HG02973 (cell line): ENCODE measurements around the gene HLCS.
"Not testable (repeated sequence)": the region's sequence is repeated elsewhere in the genome, so short reads cannot be mapped to it uniquely, and the experiment has no call there.

ENCODE experiments used
- ATAC-seq: cut with Tn5 transposase; IDR thresholded peaks from one replicate; pipeline ENCODE4 v1.9.1; 2021; ENCODE audit warnings: moderate library complexity; ENCODE audit not compliant: unreplicated experiment

Gene HLCS

DNA sequence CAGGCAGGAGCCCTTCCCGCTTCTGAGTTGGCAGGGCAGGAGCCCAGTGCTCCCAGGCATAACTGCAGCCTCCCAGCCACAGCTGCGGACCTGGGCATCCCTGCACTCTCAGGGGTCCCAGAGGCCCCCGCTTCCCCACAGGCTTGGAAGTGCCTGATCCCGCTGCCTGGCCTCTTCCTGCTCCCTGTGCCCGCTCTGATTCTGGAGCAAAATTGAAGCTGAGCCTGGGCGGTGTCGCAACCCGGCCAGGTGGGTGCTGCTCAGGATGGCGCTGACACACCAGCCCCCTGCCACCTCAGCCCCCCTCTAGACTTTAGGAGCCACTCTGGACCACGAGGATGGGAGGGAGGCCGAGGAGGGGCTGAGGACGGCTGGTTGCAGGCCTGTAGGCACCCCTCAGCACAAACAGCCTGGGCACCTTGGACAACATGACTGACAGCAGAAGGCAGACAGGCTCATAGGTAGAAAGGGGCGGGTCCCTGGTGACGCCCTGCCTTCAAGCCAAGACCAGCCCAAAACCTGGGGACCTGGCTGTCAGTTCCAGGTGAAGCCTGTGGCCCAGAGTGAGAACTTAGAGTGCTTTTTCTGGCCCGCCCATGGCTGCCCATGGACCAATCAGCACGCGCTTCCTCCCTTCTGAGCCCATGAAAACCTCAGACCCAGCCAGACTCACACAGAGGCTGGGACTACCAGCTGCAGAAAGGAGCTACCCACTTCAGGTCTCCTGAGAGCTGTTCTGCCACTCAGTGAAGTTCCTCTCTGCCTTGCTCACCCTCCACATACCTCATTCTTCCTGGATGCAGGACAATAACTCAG lies 7.2 kb downstream of the HLCS start:
- no peak for ATAC-seq

DNA sequence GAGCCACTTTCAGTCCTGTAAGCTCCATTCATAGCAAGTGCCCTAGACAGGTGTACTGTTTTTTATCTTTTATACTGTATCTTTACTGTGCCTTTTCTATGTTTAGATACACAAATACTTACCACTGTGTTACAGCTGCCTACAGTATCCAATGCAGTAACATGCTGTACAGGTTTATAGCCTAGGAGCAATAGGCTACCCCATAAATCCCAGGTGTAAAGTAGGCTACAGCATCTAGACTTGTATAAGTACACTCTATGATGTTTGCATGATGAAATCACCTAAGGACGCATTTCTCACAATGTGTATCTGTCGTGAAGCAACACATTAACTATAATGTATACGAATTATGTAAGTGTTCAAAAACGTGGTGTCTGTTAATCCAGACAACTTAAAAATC lies 10.7 kb downstream of the HLCS start:
- ATAC-seq, result no peak

DNA sequence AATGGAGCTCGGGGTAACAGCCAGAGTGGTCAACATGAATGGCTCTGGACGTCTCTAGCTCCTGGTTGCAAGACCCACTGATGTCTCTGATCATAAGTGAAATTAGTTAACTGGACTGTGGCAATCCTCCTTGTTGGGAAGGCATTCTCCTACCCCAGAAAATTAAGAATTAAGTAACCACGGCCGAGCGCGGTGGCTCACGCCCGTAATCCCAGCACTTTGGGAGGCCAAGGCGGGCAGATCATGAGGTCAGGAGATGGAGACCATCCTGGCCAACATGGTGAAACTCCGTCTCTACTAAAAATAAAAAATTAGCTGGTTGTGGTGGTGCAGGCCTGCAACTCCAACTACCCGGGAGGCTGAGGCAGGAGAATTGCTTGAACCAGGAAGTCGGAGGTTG lies 14.1 kb downstream of the HLCS start:
- ATAC-seq, result not testable (repeated sequence)

DNA sequence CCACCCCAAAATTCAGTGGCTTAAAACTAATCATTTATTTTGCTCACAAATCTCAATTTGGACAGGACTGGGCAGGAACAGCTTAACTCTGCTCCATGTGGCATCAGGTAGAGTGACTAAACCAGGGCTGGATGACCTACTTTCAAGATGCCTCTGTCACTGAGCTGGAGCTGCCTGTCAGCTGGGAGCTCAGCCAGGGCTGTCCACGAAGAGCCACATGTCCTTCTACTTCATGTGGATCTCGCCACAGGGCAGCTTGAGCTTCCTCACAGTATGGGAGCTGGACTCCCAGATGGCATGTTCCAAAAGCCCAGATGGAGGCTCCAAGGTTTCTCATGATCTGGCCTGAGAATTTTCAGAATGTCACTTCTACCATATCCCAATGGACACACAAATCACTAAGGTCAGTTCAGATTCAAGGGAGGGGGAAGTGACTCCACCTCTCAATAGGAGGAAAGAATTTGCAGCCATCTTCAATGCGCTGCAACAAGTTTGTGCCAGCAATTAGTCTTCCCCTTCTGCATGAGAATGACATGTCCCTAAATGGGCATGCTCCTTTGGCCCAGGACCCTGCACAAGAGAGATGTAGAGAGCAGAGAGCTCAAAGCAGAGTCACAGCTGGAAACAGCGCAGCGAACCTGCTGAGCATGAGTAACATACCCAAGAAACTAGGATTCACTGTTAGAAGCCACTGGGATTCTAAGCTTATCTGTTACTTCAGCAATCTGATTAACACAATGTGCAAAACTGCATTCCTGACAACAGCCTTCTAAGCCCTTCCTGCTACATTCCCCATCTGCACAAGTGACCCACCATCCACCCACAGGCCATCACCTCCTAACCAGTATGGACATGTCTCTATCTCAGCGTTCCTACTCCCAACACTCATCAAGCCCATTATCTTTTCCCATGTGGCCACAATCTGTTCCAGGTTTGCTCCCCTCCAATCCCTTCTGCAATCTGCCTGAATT lies 17.0 kb downstream of the HLCS start:
- no peak for ATAC-seq

DNA sequence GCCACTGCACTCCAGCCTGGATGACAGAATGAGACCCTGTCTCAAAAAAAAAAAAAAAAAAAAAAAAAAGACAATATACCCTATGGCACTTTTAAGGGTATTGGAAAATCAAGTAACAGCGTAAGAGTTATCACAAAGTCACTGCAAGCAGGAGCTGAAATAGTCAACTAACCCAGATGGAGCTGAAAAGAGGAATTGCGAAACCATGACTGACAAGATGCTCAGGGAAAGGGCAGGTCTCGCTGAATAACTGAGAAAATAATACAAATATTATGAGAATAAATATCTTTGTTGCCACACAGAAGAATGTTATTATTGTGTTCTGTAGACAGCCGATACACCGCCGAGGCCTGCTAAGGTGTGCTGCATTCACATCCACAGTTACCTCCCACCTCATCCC lies 17.8 kb downstream of the HLCS start:
- ATAC-seq, result no peak

DNA sequence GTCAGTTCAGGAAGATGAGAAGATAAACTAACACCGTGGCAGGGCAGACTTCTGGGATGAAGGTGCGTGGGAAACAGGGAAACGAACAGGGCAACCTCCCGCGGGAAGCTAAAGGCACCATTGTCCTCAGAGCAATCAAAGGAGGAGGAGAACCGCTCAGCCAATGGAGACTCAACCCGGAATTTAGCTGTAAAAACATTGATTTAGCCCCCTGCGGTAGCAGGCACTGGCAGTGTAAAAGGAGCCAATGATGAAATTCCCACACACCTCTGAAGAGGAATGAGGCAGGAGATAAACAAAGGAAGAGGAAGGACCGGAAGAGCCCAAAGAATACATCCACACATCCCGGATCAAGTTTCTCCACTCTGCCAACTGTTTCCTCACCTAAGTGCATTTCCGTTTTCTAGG lies 19.5 kb downstream of the HLCS start:
- no peak for ATAC-seq

DNA sequence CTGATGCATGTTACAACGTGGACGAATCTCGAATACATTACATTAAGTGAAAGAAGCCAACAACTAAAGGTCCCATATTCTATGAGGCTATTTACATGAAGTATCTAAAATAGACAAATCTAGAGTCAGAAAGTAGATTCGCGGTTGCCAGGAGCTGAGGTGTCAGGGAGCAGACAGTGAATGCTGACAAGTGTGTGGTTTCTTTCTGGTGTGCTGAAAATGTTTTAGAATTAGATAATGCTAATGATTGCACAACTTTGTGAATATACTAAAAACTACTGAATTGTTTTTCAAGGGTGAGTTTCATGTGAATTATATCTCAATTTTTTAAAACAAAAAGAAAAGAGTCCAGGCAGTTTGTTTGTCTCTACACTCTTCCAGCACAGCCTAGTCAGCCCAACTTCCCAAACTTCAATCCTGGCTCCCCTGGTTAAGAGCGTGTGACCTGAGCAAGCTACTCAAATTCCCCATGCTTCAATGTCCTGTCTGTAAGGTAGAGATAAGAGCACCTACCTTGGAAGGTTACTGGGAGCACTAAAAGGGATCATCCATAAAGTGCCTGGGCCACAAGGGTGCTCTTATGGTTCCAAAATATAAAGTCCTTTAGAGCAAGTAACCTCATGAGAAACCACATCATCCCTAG lies 20.9 kb downstream of the HLCS start:
- no peak for ATAC-seq

DNA sequence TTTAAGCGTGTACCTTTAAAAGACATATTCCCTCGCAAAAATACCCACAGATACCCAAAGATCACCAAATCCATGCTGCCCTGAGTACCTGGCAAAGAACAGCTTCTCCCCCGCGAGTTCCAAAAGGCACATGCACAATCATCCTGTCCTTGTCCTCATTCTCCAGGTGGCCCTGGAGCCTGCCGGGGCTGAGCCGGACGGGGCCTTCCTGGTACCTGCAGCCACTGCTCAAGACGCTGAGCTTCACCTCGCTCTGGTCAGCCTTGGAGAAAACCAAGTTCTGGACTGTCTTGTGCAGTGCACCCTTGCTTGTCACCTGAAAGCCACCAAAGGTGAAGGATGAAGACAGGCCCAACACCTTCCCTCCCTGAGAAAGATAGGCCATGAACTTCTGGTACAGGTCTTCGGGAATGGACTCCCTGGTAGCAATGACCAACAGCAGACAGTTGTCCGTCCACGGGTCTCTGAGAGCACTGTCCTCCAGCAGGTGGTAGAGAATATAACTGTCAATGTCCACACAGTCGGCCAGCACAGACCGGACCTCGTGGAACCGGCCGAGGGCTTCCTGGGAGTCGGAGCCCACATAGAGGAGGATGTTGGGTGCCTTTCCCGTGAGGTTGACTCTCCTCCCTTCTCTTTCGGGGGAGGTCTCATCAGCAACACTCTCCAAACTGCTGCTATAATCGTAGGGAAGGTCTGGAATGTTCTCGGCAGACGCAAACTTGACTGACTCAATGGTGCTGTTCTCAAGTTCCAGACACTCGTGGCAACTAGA lies 29.9 kb downstream of the HLCS start:
- no peak for ATAC-seq

DNA sequence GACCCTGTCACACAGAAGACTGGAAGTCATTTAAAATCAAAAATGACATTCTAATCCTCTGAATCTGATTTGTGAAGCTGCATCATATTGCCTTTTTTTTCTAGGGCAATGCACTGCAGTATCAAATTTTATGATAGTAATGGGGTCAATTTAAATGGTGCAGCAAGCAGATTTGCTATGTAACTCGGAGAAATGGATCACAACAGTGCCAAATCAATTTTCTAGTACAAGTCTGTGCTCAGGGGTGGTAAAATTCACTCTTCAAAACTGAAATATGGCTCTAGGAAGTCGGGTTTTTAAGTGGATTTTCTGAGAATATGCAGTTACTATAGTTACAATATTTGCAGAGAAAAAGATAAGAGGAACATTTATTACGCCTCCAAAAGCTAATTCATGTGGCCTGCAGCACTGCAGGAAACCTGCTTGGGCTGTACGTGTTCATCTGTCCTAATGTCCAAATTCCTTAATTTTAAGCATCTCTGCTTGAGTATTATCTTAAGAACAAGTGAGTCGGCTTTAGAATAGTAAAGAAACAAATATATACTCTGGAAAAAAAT lies 31.5 kb downstream of the HLCS start:
- no peak for ATAC-seq

DNA sequence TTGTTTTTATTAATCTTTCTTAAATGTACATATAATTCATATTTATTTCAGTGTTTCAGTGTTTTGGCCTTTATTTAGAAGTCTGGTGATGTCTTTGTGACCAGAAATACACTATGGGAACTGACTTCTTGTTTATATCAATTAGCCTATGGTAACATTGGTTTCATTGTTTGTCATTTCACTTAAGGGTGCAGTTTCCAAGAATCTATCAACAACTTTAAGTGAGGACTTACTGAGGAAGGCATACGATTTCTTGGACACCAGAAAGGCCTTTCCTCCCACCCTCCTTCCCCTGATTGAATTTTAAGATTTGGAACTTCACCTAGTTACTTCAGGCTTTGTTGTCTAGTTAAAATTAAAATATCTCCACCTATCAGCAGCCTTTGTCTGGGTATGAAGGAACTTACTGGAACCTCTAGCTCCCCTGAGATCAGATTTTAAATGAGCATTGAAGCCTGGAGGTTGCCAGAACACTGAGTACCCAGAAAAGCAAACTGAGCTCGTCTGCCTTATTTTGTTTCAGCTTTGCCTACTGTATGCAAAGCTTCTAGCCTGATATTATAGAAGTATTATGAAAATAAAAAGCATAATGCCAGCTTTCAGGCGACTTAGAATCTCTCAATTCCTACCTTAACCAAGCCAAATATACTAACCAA lies 34.2 kb downstream of the HLCS start:
- ATAC-seq, result no peak

DNA sequence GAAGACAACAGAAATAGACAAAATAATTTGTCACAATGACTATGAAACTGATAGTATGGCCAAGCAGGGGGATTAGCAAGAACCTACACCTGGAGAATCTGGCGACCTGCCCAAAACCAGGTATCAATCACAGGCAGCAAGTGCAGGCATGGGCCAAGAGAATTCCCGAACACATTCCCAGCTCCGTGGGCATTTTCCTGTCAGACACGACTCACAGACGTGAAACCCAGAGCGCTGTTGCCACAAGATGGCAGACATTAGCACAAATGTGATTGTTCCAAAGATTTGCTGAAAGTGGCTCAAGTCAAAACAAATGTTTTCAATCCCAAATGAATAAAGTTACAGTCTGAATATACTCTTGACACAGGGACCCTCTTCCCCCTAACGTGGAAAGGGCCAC lies 36.8 kb downstream of the HLCS start:
- ATAC-seq, result no peak

DNA sequence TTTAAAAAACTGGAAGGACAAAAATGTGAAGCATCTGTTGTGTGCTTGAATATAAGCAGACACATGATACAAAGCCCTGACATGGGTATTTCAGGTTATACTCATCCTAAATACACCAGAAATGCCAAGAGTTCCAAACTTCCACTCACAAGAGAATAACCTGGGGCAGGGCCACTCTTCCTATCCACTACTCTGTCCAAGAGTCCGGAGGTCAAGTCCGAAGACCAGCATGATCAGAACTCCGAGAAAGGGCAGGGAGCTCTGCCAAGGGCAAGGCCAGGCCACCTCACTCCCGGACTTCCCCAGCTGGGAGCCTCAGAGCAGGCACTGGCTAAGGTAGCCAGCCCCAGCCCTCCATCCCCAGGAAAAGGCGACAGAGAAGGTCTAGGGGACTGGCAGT lies 37.5 kb downstream of the HLCS start:
- ATAC-seq, result no peak

DNA sequence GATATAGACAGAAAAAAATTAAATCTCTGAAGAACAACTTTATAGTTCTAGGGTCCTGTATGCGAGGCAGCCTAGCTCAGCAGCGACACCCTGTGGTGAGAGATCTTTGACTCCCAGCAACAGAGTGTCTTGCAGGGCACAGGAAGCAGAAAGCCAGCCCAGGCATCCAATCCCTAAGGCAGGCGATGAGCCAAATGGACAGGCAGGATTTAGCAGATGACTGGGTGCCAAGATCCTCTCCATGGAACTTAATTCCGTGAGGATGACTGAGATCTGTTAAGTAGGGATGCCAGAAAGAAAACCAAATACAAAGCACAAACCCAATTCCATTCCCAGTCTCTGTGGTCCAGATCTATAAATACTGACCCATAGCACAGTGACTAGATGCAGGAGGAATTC lies 38.8 kb downstream of the HLCS start:
- no peak for ATAC-seq

DNA sequence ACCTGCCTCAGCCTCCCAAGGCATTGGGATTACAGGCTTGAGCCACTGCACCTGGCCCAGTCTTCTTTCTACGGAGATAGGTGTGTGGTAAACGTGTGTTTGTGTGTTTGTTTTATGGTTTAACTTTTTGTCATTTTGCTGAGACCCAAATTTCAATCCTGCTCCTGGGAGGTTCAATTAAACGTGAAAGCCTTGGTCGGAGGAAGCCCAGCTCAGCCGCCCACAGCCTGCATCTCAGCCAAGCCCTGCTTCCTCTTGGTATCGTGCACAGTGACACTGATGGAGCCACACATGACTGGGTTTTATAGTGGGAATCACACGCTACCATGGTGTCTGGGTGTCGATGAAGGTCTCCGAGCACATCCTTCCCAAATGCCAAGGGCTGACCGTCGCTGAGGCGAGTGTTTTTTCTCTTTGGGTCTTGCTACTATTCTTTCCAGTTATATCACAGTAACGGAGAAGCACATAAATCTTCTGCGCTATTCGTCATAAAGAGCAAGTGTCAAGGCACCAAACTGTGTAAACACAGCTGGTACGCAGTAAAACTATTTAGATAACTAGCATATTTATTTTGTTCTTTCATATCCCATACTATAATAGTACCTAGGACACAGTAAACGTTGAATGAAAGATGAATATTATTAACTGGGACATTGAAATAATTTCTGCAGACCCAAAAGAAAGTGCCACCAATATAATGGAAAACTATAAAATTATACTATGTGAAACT lies 39.3 kb downstream of the HLCS start:
- ATAC-seq, result no peak

DNA sequence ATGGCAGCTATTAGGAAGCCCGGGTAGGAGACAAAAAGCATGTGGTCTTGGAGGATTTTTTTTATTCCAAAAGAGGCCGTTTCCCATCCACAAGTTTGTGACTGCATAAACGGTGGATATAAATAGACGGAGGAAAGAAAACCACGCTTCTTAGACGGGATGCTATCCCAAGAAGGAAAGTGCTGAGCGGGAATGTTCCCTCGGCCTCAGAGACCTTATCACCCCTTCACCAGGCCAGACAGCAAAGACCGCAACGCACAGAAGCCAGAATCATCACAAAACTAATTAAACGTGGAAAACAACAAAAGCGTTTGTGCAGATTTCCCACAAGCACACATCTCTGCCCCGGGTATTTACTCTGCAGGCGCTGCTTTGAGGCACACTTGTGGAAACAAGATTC lies 43.2 kb downstream of the HLCS start:
- ATAC-seq, result no peak

DNA sequence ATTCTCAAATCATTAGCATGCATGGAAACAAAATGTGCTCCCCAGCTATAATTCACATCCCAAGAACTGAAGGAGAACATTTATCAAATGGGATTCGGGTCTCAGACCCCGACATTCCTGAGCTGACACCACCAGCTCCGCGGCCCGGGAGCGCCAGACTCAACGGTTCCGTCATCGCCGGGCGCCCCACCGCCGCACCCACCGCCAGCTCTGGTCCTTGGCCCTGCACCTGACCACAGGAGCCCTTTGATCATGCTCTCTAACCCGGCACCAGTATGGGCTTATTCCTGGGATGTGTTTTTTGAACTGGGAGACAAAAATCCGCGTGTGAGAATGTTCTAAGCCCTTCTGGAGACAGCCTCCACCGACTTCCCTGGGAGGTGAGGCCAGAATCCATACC lies 43.6 kb downstream of the HLCS start:
- ATAC-seq, result no peak

DNA sequence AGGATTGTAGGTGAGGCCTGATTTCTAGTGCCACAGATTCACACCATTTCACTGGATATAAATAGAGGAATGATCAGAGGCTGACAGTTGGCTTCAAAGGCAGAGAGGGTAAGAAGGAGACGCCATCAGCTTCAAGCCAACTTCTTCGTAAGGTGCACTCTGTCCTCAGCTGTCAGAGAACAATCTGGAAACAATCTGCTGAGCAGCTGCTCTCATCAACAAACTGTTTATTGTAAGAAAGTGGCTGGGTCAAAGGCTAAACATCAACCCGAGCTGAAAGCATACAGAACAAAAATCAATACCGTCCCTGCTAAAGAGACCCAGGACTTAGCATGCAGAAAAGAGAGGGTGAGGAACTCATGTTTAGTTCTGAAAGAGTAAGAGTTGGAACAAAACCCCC lies 48.2 kb downstream of the HLCS start:
- ATAC-seq, result no peak

DNA sequence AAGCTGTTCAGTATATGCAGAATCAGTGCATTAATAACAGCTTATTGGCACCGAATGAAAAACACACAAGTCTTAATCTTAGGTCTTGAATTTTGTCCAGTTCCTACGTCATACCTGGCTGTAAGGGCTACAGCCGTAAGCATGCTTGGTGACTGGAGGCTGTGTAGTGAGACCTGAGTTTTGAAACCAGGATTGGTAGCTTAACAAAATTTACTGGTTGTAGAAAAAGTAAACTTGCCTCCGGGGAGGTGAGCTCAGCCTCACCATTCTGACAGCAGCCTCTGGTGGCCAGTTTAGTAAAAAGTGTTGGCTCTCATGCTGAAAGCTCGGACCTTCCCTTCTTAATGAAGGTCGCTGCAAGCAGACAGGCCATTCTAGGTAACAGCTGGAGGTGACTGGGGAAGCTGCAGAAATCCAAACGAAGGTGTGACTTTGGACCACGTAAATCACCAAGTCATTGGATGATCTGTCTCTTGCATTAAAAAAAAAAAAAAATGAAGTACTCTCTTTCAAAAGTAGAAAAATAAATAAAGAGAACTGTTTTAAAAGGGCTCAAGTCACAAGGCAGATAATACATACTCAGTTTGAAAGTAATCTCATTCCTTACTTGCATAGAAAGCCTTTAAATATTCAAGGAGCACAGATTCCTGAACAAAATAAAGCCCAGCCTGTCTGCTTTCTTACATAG lies 48.9 kb downstream of the HLCS start:
- ATAC-seq, result no peak

DNA sequence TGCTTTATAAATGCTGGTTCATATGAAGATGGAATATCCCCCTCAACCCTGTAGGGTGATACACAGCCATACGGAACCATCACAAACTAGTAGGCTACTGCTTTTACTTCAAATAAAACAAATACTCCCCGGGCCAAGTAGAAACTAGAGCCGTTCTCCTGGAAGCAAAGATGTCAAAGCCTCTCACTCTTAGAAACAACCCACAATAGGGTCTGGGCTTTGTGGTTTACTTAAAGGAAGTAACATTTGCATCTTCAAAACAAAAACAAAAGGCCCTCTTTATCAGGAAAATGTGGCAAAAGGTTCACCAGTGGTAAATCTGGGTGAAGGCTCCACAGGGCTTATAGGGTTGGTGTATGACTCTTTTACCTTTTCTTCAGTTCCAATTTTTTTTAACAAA lies 49.8 kb downstream of the HLCS start:
- ATAC-seq, result no peak
